HG02943 (cell line): ENCODE measurements around the gene CYP2B6.
"Not testable (repeated sequence)": the region's sequence is repeated elsewhere in the genome, so short reads cannot be mapped to it uniquely, and the experiment has no call there.

Experiments
- ATAC-seq: cut with Tn5 transposase; IDR thresholded peaks from one replicate; pipeline ENCODE4 v1.9.1; 2021; ENCODE audit warnings: mild to moderate bottlenecking, low read depth, moderate library complexity; ENCODE audit not compliant: unreplicated experiment

Gene CYP2B6

GRCh38 chr19:40990972-40991381, at the start of gene CYP2B6:
Gene CYP2B6 (plus strand): TSS chr19:40991282. CDS start chr19:40991306, 24 bp downstream.
- ATAC-seq = no peak

- ATAC-seq = no peak
These were observed 49.4 kb upstream of the CYP2B6 start for GRCh38 chr19:40941481-40942219.

GRCh38 chr19:40945645-40946044, 45.4 kb upstream of the CYP2B6 start:
- no peak for ATAC-seq

GRCh38 chr19:40947114-40947513, 44.0 kb upstream of the CYP2B6 start:
- no peak for ATAC-seq

- no peak for ATAC-seq
These were observed 43.5 kb upstream of the CYP2B6 start for GRCh38 chr19:40947573-40947972.

GRCh38 chr19:40948580-40949299, 42.3 kb upstream of the CYP2B6 start:
- no peak for ATAC-seq

GRCh38 chr19:40954573-40954972, 36.5 kb upstream of the CYP2B6 start:
- no peak for ATAC-seq

GRCh38 chr19:40959338-40959737, 31.7 kb upstream of the CYP2B6 start:
- ATAC-seq = no peak

- no peak for ATAC-seq
These were observed 30.9 kb upstream of the CYP2B6 start for GRCh38 chr19:40960062-40960685.

GRCh38 chr19:40960780-40961179, 30.3 kb upstream of the CYP2B6 start:
- no peak for ATAC-seq

- ATAC-seq = no peak
These were observed 28.6 kb upstream of the CYP2B6 start for GRCh38 chr19:40962460-40962961.

- not testable (repeated sequence) for ATAC-seq
These were observed 26.7 kb upstream of the CYP2B6 start for GRCh38 chr19:40964361-40964760.

GRCh38 chr19:40965351-40965750, 25.7 kb upstream of the CYP2B6 start:
- ATAC-seq = not testable (repeated sequence)

- ATAC-seq = not testable (repeated sequence)
These were observed 24.5 kb upstream of the CYP2B6 start for GRCh38 chr19:40966591-40966990.

- ATAC-seq = not testable (repeated sequence)
These were observed 23.0 kb upstream of the CYP2B6 start for GRCh38 chr19:40968065-40968464.

GRCh38 chr19:40969721-40970120, 21.4 kb upstream of the CYP2B6 start:
- not testable (repeated sequence) for ATAC-seq

- ATAC-seq = not testable (repeated sequence)
These were observed 20.4 kb upstream of the CYP2B6 start for GRCh38 chr19:40970396-40971345.

GRCh38 chr19:40974633-40975037, 16.4 kb upstream of the CYP2B6 start:
- ATAC-seq = no peak

GRCh38 chr19:40976134-40976533, 14.9 kb upstream of the CYP2B6 start:
- no peak for ATAC-seq

- ATAC-seq = no peak
These were observed 14.4 kb upstream of the CYP2B6 start for GRCh38 chr19:40976724-40977123.
